HG03575 (cell line): Measurements from ENCODE around the gene GPSM3.
"Not testable (repeated sequence)": the region's sequence is repeated elsewhere in the genome, so short reads cannot be mapped to it uniquely, and the experiment has no call there.

Experiments used
- ATAC-seq: cut with Tn5 transposase; IDR thresholded peaks from one replicate; pipeline ENCODE4 v1.9.1; 2021; ENCODE audit not compliant: unreplicated experiment, insufficient number of reproducible peaks, low FRiP score; ENCODE audit errors: extremely low read depth

Gene GPSM3

GRCh38 chr6:32154514-32155161 lies 37.8 kb downstream of the GPSM3 start:
- no peak for ATAC-seq

GRCh38 chr6:32153564-32154513 lies 38.6 kb downstream of the GPSM3 start, which contains the start of gene PPT2:
PPT2 (plus strand) TSS chr6:32154141; CDS start chr6:32154595, 454 bp downstream.
- no peak for ATAC-seq

- ATAC-seq: no peak
Measured at GRCh38 chr6:32152769-32153563, 39.5 kb downstream of the GPSM3 start.

GRCh38 chr6:32151863-32152768 lies 40.3 kb downstream of the GPSM3 start, which contains the start of gene PRRT1:
PRRT1 (minus strand) TSS chr6:32151939; CDS start chr6:32151827, 112 bp downstream.
- ATAC-seq: no peak

- no peak for ATAC-seq
Measured at GRCh38 chr6:32151181-32151862, 41.1 kb downstream of the GPSM3 start.

- no peak for ATAC-seq
Measured at GRCh38 chr6:32149932-32150870, 42.2 kb downstream of the GPSM3 start.

- no peak for ATAC-seq
Measured at GRCh38 chr6:32149092-32149755, 43.2 kb downstream of the GPSM3 start.

GRCh38 chr6:32148289-32149091 lies 44.0 kb downstream of the GPSM3 start:
- ATAC-seq: no peak

- ATAC-seq: no peak
Measured at GRCh38 chr6:32147401-32148132, 44.9 kb downstream of the GPSM3 start.

- ATAC-seq: no peak
Measured at GRCh38 chr6:32146687-32147086, 45.8 kb downstream of the GPSM3 start.

GRCh38 chr6:32146287-32146686 lies 46.2 kb downstream of the GPSM3 start:
- no peak for ATAC-seq

GRCh38 chr6:32144238-32144637 lies 48.2 kb downstream of the GPSM3 start:
- ATAC-seq: not testable (repeated sequence)
